HG03159 (cell line): ENCODE results near the gene CLEC3A.
"Not testable (repeated sequence)": the region's sequence is repeated elsewhere in the genome, so short reads cannot be mapped to it uniquely, and the experiment has no call there.

ENCODE experiments used
- ATAC-seq: cut with Tn5 transposase; IDR thresholded peaks from one replicate; pipeline ENCODE4 v1.9.1; 2021; ENCODE audit warnings: mild to moderate bottlenecking, moderate library complexity; ENCODE audit not compliant: unreplicated experiment

The CLEC3A gene

DNA sequence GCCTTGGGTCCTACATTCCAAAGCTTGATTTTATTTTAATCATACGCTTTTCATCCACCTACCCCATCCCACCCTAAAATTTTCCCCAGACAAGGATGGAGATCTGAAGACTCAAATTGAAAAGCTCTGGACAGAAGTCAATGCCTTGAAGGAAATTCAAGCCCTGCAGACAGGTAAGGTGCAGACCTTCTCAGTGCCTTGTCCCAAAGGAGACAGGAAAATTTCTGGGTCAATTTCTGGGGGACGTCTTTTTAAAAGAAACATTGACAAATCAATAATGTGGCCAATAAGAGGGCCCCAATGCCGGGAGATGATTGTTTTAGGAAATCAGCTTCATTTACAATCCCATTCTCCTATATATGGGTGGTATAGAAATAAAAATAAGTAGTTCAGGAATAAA is 5.7 kb downstream of the CLEC3A start:
- no peak for ATAC-seq

- ATAC-seq: no peak
These were observed 12.2 kb downstream of the CLEC3A start for GRCh38 chr16:78034530-78034929.

DNA sequence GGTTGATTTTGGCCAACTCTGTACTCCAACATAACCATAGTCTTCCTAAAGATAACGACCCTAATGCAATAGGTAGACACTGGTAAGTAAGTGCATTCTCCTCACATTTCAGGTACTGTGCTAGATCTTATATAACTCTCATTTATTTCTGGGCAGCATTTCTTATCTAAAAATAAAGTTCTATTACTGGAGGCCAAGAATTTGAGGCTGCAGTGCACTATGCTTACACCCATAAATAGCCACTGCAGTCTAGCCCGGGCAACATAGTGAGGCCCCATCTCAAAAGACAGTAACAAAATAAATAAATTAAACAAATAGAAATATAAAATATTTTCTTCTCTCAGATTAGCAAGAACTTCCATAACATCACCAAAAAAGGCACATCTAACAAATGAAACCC is 12.7 kb downstream of the CLEC3A start:
- no peak for ATAC-seq

- ATAC-seq: no peak
These were observed 18.0 kb downstream of the CLEC3A start for GRCh38 chr16:78040396-78040795.

- ATAC-seq: peak; percentile 72
These were observed 23.7 kb downstream of the CLEC3A start for GRCh38 chr16:78045865-78046581.

GRCh38 chr16:78048319-78048718 is 26.0 kb downstream of the CLEC3A start:
- no peak for ATAC-seq

DNA sequence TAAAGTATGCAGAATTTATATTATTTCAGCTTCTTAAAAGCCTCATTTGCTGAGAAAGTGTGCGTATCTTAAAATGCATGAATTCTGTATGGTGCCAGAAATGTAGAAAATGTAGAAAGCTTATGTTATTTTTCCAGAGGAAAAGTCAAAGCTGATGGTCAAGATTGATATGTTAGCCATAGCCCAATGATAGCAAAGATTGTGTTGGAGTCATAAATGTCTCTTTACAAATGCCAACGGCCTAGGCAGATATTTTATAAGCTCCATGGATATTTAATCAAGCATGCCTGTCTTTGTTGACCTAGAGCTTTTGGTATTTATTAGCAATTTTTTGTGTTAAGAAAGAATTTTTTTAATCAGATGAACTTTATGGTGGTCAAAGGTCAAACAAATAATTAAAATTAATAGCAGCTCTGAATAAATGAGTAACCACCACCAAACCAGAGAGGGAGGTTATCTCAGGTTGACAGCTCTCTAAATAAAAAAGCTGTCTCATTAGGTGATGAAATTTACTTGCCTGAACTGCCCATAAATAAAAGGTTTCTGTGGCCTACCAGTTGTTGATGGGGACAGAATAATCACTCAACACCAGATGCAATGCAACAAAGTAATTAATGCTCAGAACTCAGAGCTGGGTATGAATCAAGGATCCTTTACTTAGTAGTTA is 28.5 kb downstream of the CLEC3A start:
- no peak for ATAC-seq

GRCh38 chr16:78057803-78058564 is 35.6 kb downstream of the CLEC3A start:
- no peak for ATAC-seq

DNA sequence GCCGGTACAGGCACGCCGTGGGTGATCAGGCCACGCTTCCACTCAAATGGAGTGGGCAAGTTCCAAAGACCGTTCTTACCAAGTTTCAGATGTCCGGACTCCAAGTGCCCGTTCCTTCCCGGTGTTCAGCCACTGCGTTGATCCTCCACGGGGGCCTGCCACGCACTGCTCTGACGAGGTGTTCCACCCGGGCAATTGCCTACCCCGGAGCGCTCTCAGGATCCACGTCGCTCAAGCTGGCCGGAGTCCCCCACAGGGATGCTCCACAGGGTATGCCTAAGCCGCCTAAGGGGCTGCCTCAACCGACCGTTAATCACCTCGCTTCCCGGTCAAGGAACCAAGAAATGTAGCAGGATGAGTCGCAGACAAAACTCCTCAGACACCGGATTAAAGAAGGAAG is 37.5 kb downstream of the CLEC3A start:
- not testable (repeated sequence) for ATAC-seq

DNA sequence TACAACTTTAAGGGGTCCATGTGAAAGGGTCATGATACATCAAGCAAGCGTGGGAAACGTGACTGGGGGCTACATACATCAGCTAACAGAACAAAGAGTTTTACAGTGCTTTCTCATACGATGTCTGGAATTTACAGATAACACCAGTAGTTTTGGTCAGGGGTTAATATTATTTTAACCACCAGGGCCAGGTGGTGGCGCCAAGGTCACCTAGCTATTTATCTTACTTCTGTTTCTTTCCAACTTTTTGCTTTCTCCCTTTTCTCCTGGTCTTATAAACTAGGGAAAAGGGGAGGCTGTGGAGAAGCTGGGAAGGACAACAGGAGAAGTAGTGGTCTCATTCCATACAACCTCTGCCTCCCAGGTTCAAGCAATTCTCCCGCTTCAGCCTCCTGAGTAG is 37.9 kb downstream of the CLEC3A start:
- no peak for ATAC-seq

DNA sequence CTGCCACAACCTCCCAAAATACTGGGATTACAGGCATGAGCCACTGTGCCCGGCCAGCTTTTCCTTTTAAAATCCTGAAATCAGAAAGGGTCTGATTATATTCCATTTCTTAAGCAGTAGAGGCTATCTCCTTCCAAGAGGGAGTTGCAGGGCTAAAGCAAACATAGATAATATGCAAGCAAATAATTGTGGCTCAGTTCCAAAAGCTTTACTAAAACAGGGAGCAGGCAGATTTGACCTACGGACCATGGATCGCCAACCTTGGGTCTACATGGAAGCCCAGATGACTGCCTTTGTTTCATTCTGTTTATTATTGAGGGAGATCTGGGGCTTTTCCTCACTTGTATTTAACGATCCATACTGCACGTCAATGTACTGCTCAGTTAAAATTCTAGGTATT is 38.5 kb downstream of the CLEC3A start:
- no peak for ATAC-seq

GRCh38 chr16:78065319-78065718 is 43.0 kb downstream of the CLEC3A start:
- ATAC-seq: no peak

DNA sequence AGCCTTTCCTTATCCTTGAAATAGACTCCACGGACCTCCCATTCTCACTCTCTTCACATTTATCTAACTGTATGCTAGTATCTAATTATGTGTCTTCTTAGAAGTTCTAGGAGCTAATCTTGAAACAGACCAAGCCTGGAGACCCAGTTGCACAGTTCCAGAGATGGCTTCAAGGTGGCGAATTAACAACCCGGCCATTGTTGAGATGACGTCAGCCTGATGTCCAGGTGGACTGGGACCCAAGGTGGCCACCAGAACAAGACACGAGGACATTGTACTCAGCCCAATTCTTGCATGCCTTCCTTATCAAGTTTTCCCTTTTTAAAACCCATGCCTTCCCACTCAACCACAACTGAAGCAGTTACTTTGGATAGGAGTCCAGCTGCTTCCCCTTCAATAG is 47.6 kb downstream of the CLEC3A start:
- no peak for ATAC-seq

- no peak for ATAC-seq
These were observed 49.9 kb downstream of the CLEC3A start for GRCh38 chr16:78072275-78072674.

GRCh38 chr16:78075800-78076199 is 53.5 kb downstream of the CLEC3A start:
- no peak for ATAC-seq

DNA sequence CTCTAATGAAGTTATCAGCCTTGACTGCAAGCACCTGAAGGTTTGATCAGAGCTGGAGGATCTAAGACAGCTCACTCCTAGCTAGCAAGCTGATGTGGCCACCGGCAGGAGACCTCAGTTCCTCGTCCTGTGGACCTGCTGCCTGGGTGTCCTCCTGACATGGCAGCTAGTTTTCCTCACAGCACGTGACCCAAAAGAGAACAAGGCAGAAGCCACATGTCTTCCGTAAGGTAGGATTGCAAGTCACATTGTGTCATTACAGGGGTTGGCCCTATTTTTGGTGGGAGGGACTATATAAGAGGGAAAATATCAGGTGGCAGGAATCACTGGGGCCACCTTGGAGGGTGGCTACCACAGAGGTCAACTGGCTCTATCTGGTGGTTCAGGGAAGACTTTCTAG is 59.0 kb downstream of the CLEC3A start:
- no peak for ATAC-seq
